NCI-H146 treated with DMSO at 0.1 percent for 48 hours (cell line): ENCODE results near the gene OXCT1.
"Not testable (repeated sequence)": the region's sequence is repeated elsewhere in the genome, so short reads cannot be mapped to it uniquely, and the experiment has no call there.

ENCODE experiments used
- DNase-seq: peaks from one replicate; lab custom pipeline; 2025; ENCODE audit not compliant: unreplicated experiment; lab: John Stamatoyannopoulos, UW

The OXCT1 gene

DNA sequence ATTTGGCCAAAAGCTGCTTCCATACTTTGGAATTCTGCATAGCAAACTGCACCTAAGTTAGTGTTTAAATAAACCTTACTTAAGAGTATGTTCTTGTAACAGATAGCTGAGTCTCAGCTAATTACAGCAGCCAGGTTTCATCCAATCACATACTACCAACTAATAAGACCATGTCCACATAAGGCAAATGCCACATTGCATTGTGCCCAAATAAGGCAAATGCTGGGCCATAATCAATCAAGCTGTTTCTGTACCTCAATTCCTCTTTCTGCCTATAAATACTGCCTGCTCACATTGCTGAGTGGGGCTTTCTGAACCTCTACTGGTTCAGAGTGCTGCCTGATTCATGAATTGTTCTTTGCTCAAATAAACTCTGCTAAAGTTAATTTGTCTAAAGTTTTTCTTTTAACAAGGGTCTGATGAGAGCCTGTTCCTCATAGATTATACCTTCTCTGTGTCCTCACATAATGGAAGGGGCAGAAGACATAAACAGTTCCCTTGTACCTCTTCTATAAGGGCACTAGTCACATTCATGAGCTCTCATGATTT, 4.4 kb upstream of the OXCT1 start:
- DNase-seq = no peak

DNA sequence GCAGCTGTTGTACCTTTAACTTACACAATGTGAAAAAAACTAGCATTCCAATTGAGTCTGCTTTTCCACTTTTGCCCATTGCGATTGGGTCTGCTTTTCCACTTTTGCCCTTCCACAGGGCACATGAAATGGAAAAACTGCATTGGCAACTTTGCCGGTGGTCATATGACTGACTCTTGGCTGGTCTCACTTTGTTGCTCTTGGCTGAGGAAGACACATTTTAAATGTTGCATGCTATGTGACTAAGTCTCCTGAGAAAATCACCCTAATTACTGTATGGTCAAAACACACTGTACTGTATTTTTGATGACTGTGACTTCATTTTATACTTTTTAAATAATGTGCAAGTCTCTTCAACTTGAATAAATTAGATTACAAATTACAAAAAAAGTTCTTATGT, 1.6 kb upstream of the OXCT1 start:
- DNase-seq = no peak

DNA sequence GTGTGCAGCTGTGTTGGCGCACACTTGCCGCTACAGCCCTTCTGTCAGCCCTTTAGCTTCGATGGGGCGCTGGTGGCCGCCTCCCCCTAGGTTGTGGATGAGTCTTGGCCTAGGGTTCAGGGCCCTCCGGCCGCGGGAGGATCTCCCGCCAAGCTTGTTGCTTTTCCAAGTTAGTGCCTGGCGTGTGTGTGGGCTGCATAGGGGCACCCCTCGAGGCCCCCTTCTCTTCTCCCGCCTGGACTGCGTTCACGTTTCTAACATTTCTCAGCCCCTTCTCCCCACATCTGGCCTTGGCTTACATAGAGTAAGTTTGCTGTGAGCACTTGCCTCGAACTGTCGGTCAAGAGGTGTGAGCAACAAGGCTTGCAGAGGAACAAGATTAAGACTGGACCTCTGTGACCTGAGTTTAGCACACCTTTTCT, 413 bp upstream of the OXCT1 start:
- DNase-seq = no peak

DNA sequence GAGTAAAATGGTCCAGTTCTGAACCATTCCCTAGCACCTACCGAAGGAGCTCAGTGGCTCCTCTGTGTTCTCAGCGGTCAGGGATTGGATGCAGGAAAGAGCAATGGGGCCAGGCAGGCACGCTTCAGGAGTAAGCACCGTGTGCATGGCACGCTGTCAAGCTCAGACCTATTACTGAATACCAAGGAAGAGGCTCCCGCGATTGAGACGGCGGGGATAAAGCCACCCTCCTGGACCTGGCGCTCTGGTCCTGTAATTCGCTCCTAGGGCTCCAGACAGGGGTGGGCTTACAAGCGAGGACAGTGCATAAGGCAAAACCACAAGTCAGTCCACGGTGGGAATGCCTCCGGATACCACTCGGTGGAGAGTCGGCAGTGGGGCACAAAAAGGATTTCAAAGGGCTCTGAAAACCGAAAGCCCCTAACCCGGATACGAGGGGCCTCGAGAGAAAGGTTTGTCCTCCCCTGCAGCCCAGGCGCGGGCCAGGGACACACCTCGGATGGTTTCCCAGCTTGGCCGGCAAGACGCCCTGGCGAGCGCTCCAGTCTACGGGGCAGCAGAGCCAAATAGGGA, 988 bp downstream of the OXCT1 start:
- peak; percentile 13 for DNase-seq

DNA sequence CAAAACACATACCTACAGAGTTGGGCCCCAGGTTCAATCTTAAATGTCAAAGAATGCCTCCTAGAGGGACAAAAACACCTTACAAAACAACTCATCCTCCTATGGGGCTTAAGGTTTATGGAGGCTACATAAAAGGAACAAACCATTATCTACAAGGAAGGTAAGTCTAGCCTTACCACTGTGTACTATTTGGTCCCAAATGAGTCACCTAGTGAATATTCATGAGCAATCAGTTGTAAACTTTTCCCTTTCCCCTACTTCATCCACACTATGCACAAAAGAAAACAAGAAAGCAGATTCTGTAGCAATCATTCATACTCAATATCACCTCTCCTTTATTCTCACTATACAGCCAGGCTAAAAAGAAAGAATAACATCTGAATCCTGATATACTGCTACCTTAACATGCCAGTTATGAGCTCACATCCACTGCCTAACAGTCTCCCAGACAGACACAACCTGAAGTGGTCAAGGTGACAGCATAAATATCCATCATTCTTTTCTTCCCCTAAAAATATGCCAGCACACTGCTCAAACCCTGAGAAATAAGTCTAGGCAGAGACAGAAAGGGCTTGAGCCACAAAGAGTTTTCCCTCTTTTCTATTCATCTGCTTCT, 6.2 kb downstream of the OXCT1 start:
- DNase-seq = no peak

DNA sequence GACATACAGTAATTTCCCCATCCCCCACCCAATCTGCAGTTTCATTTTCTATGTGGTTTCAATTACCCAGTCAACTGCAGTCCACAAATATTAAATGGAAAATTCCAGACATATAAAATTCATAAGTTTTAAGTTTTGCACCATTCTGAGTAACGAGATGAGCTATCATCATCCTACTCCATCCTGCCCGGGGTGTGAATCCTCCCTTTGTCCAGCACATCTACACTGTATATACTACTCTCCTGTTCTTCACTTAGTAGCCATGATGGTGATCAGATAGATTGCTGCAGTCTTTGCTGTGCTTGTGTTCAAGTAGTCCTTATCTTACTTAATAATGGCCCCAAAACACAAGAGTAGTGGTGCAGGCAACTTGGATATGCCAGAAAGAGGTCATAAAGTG, 11.3 kb downstream of the OXCT1 start:
- DNase-seq = no peak

DNA sequence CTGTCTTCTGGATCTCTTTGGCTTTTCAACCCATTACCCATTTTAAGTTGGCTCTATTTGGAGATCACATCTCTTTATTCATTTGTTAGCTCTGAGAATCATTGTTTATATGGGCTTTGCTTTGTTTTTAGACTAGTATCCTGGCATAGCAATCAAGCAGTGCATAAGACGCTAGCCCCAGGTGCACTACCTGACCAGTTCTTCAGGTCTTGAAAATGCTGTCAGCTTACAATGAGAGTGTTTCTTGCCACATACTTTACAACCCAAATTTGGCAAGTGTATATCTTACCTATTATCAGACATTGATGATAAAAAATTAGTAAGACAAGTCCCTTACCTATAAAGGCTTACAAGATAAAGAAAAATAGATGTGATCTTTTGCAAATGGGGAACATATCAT, 12.2 kb downstream of the OXCT1 start:
- DNase-seq = no peak

DNA sequence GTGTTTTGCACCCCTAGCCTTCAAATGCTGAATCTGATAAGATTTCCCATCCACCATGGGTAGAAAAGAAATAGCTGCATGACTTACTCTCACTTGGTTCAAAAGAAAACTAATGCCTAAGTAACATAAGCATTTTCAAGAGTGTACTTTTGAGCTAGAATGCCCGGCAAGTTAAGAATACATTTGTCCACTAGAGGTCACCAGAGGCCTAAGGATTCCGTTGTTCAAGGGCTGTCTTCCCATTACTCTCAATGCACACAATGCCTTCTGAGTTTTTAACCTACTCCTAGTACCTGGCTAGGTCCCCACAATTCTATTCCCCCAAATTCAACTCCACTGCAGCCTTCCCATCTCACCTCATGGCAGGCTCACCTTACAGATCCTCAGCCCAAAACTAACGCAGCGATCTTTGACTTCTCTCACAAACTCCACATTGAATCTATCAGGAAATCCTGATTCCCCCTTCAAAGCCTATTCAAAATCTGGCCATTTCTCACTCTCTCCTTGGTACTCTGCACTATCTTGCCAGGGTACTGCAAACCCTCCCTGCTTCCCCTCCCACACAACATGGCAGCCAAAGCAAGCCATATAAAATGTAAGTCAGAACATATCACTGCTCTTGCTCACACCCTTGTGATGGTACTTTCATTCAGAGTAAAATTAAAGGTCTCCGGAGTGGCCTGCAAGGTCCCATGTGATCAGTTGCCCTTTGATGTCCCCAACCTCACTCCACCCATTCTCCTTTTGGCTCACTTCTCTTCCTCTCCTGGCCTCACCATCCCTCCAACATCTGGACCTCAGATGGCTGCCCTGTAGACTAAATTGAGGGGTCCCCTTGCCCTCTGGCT, 13.4 kb downstream of the OXCT1 start:
- DNase-seq = peak; percentile 61

DNA sequence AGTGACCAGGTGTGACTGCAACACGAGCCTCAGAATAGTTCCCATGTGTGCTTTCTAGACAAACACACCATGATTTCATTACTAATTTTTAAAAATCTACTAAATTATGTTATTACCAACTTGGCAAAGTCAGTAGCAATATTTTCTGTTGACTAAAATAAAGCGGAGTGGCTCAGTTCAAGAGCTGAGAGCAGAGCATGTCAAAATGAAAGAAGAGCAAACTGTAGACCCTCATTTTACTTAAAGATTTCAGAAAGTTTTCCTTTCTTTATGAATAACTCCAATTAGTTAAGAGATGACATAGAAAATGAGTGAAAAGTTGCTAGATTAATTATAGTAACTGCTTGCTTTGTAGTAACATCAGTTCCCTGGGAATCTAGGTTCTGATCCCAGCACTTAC, 17.9 kb downstream of the OXCT1 start:
- DNase-seq = no peak

DNA sequence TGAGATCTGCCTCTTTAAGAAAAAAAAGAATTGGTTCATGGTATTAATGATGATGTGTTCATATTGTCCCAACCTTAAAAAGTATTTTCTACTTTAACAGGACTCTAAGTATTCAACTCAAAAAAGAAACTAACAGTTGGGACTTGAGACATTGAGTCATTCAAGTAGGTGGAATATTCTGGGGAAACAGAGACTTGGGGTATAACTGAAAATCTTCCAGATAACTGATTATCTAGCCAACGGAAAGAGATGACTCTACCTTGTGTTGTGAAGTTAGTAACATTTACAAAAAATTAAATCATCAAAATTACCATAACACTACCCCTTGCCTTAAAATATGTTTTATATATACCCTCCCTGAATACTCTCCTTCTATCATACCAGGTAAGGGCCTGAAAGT, 19.1 kb downstream of the OXCT1 start:
- no peak for DNase-seq

DNA sequence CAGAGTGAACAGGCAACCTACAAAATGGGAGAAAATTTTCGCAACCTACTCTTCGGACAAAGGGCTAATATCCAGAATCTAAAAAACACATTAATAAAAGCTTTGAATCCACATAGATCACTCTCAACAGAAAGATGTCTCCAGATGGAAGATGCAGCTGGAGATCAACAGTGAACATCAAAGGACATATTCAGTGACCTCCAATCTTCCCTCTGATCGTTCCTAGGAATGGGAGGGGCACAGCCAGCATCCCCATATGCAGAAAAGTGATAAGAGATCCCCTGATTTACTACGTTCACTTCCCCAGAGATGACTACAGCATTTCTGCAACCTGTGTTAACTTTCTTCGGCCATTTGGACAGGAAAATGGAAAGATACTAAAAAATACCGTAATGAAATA, 21.2 kb downstream of the OXCT1 start:
- DNase-seq = no peak

DNA sequence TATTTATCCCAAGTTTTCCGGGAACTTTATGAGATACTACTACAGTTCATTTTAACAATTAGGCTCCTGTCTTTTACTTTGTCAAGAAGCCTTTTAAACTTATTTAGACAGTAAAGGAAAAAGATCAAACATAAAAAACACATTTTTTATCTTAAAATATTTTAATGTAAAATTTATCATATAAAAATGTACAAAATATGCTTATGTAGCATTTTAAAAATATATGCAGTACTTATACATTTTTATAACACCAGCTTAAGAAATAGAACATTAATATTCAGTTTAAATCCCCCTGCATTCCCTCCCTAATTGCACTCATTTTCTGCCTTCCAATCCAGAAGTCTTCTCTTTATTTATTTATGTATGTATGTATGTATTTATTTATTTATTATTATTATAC, 24.5 kb downstream of the OXCT1 start:
- not testable (repeated sequence) for DNase-seq

DNA sequence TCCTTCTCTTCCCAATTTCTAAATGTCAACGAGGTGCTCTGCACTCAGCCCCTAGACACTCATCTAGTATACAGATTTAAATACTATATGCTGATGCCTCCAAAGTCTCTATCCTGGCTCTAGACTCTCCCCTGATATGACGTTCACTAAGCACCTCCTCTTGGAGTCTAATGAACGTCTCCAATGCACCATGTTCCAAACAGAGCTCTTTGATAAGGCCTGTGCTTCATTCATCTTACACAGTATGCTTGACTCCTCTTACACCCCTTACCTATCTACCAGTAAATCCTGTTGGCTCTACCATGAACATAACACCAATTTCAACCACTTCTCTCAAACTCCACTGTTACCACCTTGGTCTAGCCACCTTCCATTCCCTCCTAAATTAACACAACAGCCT, 25.7 kb downstream of the OXCT1 start:
- no peak for DNase-seq

DNA sequence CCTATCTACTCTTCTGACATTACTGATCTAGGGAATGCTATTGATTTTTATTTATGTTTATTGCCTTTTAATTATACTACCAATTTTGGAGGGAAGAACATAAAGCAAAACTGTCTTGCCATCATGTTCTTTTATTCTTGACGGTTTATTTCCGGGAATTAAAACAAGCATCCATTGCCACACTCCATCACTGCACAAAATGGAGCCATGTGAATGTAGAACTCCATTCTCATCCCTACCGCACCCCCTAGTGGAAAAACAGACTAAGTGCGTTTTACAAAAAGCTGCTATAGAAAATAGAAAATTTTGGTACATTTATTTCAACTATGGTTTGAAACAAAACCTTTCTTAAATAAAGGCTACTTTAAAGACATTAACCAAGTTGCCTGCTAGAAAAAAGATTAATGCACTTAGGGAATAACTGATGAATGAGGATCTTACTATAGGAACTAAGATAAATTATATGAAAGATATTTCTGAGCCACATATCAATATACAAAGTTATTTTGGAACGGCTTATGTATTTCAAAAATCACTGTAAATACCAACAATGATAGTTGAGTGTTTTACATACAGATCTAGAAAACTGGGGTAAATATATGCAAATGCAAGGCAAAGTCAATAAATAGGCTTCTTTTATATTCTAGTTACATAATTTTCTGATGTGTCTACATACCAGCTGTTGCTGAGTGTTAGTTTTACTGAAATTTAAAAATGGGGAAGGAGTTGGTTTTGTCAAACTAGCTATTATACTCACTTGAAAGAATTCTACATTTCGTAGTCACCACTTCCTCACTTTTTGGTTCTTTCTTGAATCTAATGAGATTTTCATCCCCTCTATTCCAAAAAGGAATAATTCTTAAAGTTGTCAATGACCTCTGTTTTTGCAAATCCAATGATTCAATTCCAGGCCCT, 26.5 kb downstream of the OXCT1 start:
- peak; percentile 12 for DNase-seq

DNA sequence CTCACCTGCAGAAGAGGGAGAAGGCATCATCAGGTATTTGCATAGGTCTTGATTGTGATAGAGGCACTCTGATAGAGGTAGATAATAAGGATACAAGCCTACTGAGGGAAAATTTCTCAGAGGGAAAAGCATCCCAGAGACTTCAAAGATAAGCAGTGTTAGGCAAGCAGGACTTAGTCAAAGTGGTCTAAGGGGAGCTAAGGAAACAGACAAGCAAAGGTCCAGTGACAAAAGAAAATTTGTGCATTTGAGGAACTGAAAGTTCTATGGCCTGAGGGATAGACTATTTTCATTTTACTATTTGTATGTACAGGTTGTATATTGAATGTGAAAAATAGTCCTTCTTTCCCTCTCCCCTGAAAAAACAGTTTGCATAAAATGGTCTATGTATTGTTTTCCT, 27.4 kb downstream of the OXCT1 start:
- DNase-seq = no peak

DNA sequence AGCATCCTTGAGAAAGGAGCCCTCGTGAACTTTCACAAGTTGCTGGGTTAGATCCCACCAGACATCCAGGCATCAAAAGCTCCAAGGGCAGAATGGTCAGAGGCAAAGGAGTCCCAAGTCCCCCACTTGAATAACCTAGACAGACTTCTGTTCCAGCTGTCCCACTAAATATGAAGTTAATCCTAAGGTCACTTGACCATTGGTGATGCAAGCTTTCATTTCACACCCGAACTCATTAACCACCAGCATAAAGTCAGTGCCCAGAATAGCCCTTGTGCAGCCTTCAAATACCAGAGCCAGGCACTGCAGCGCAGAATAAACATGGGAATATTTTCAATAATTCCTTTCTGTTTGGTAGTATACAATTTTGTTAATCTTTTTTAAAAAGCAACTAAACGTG, 28.9 kb downstream of the OXCT1 start:
- no peak for DNase-seq

DNA sequence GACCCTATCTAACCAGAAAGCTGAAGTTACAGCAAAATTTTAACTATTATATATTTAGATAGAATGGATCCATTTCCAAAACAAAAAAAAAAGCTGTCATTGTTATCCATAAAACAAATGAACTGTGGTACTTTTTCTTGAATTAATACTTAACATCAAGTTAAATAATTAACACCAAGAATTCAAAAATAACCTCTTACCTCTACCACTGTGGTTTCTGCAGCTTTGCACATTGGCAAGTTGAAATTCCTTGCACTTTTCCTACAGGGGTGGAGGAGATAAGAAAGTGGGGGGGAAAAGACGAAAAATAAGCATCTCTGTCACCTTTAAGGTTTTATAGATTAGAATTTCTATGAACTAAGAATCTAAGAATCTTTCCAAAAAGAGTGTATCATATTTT, 30.0 kb downstream of the OXCT1 start:
- no peak for DNase-seq

DNA sequence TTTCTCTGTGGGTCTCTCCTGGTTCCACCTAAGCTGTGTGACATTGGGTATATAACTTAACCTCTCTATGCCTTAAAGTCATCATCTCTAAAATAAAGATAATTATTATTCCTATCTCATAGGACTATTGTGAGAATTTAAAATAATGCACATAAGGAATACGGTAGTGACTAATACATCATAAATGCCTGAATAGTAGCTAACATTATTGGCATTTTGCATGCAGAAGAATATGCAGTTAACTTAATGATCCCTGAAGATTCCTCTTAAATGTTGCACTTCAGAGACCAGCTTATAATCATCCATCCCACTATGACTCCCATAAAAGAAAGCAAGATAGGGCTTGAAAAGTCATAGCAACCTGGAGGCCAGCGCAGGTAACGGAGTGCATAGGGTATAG, 32.4 kb downstream of the OXCT1 start:
- no peak for DNase-seq

DNA sequence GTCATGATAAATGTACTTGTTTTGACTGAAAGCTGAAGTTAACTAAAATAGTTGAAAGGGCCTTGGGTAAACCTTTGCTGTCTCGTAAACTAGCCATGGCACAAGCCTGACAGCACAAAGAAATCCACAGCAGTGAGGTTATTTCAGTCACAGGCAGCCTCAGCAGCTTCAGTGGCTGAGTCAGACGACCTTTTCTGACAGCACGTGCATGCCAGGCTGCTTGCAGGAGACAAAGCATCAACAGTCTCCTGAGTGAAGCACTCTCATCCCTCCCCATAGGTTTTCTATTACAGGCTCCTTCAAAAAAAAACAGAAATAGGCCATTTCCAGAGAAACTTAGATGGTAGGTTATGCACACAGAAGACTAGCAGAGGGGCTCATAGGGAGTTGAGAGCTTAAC, 34.6 kb downstream of the OXCT1 start:
- no peak for DNase-seq

DNA sequence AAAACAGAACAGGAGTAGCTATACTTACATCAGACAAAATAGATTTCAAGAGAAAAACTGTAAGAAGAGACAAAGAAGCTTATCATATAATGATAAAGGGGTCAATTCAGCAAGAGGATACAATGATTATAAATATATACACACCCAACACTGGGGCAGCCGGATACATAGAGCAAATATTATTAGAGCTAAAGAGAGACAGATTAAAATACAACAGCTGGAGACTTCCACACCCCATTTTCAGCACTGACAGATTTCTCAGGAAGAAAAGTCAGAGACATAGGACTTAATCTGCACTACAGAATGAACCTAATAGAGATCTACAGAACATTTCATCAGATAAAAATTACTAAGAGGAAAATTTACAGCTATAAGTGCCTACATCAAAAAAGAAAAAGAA, 35.7 kb downstream of the OXCT1 start:
- no peak for DNase-seq

DNA sequence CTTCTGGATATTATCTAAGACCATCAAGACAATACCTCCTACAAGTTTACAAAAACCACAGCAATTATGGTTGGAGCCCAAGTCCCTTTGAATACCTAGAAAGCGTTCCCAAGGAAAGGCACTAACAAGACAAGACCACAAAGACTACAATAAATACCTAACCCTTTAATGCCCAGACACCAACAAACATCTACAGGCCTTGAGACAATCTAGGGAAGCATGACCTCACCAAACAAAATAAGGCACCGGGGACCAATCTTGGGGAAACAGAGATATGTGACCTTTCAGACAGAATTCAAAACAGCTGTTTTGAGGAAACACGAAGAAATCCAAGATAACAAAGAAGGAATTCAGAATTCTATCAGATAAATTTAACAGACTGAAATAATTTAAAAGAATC, 37.8 kb downstream of the OXCT1 start:
- DNase-seq = no peak
